ENCODE results near the gene CES3.

GRCh38 chr16:66952430-66953110 is 8.5 kb upstream of the CES3 start:
- TF ChIP-seq POLR2A (IDR thresholded peaks at IDR 0.05; ENCODE audit: low read depth, low read length) (no peak), TAF1 (IDR thresholded peaks at IDR 0.05; ENCODE audit: borderline replicate concordance, low read depth, low read length) (no peak)
